Subcutaneous adipose tissue (tissue), 4 donors: ENCODE results near the gene S100Z. TPM values are rescaled to one million over a fixed set of nuclear protein-coding genes. Genes with fewer than 3 reads are reported as not detected.

ENCODE experiments used
- CTCF ChIP-seq: fragments of 450-650 bp; IDR thresholded peaks from one replicate; pipeline ENCODE4 v1.5.1; 2016; ENCODE audit warnings: low read depth, mild to moderate bottlenecking, control low read depth, antibody characterized with exemption, moderate library complexity
- total RNA-seq, 4 donors: library from RNA; depleted of rRNA; stranded (reverse); fragments of >200 nt; gene quantifications; one replicate each; pipeline ENCODE4 v1.1.0, GENCODE V29; 2016

Gene S100Z
- total RNA-seq, 4 donors from 2014 or later: 2.5 TPM; not detected in 3

DNA sequence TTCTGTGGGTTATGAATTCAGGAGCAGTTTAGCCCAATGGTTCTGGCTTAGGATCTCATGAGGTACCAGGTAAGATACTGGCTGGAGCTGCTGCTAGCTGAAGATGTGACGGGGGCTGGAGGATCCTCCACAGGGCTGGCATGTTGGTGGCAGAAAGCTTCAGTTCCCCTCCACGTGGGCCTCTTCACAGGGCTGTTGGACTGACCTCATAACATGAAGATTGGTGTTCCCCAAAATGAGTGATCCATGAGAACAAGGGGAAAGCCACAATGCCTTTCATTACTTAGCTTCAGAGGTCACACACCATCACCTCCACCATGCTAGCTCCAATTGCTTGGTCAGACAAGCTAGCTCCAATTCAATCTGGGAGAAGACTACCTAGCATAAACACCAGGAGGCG lies 8.5 kb upstream of the S100Z start:
- no peak for TF ChIP-seq CTCF

DNA sequence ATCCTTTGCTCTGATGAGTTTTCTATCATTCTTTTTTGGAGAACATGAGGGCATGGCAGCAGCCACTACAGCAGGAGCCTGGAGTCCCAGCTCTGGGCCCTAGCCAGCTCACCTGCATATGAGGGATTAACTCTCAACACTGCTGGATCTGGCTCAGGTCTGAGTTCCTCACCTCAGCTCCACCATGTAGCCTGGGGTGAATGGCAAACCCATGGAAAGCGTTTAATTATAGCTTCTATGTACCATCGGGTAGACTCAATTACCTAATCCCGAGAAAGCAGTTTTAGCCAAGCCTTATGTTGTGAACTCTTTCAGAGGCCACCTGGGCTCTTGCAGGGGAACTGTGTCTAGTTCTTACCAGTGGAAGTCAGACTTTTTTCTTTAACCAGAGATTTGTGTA lies 3.9 kb upstream of the S100Z start:
- TF ChIP-seq CTCF: no peak

GRCh38 chr5:76850543-76851145 lies 830 bp downstream of the S100Z start:
- TF ChIP-seq CTCF: no peak

- TF ChIP-seq CTCF: no peak
Measured at GRCh38 chr5:76851728-76852369, 2.0 kb downstream of the S100Z start.

DNA sequence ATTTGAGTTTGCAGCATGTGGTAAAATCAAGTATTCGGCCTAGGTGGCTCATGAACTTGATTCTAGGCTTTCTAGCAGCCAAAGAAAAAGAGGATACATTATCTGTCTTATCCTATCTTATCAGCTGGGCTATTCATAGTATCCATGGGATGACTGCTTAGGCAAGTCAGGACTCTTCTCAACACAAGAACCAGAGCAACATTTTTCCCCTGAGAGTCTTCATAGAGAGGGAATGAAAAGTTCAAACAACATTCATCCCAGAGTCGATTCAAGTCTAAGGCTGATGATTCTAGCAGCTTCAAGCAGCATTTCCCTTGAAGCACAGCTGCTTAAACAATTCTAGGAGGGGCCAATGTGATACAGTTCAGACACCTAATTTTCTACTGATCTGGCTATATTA lies 3.0 kb downstream of the S100Z start:
- no peak for TF ChIP-seq CTCF

GRCh38 chr5:76854644-76855043 lies 4.8 kb downstream of the S100Z start:
- TF ChIP-seq CTCF: no peak

DNA sequence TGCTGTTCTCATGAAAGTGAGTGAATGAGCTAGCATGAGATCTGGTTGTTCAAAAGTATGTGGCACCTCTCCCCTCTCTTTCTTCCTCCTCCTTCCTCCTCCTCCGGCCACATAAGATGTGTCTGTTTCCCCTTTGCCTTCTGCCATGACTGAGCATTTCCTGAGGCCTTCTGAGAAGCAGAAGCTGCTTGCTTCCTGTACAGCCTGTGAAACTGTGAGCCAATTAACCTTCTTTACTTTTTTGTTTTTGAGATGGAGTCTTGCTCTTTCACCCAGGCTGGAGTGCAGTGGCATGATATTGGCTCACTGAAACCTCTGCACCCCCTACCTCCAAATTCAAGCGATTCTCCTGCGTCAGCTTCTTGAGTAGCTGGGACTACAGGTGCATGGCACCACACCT lies 6.1 kb downstream of the S100Z start:
- no peak for TF ChIP-seq CTCF
